Neural progenitor cell (in vitro differentiated cells): ENCODE results near the gene KBTBD2.

Experiments
- CTCF ChIP-seq: fragments of 200-600 bp; sonication (generic); IDR thresholded peaks from 2 replicates; pipeline ENCODE4 v1.5.1; 2017; ENCODE audit warnings: antibody characterized with exemption, mild to moderate bottlenecking
- EZH2 ChIP-seq: fragments of 200-600 bp; sonication (generic); IDR thresholded peaks from 2 replicates; pipeline ENCODE4 v1.6.1; 2017; ENCODE audit warnings: antibody characterized with exemption, mild to moderate bottlenecking, moderate library complexity
- EZH2phosphoT487 ChIP-seq: fragments of 200-600 bp; sonication (generic); IDR thresholded peaks from 2 replicates; pipeline ENCODE4 v1.6.1; 2017; ENCODE audit warnings: antibody characterized with exemption

DNA sequence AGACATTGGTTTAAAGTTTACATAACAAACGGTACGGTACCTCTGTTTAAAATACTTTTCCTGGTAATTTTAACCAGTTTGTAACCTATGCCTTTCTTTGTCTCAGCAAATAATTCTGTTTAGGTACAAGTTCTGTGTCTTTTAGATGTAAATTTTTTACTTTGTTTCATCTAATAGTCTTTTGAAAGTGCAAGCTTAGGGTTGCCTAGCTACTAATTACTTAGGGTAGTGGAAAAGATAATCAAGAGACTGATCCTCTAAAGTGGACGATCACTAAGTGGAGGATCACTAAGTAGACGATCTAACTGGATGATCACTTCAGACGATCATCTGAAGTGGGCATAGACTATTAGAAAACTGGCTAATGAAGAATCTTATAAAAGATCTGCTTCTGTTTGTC, 49.6 kb upstream of the KBTBD2 start:
- no peak for TF ChIP-seq EZH2phosphoT487
- no peak for TF ChIP-seq CTCF
- TF ChIP-seq EZH2: no peak
